Choroid plexus epithelial cell (primary cell): Measurements from ENCODE around the gene PLEKHG7.
"Not testable (repeated sequence)": the region's sequence is repeated elsewhere in the genome, so short reads cannot be mapped to it uniquely, and the experiment has no call there.

ENCODE experiments used
- DNase-seq: peaks from one replicate; pipeline ENCODE4 v3.0.0-alpha.2; 2010; ENCODE audit warnings: low read depth
- H3K4me3 ChIP-seq: 2 replicates; pipeline ENCODE4 v1.5.1; 2011; ENCODE audit warnings: low read depth, mild to moderate bottlenecking, control low read depth, low read length, moderate library complexity
- TF ChIP-seq, protein P1 (sequence below): conservative IDR thresholded peaks from 2 replicates; pipeline ENCODE4 v1.5.1; 2011; ENCODE audit warnings: low read depth, mild to moderate bottlenecking, control low read depth, inconsistent platforms, low read length, moderate library complexity

PLEKHG7 gene, protein sequence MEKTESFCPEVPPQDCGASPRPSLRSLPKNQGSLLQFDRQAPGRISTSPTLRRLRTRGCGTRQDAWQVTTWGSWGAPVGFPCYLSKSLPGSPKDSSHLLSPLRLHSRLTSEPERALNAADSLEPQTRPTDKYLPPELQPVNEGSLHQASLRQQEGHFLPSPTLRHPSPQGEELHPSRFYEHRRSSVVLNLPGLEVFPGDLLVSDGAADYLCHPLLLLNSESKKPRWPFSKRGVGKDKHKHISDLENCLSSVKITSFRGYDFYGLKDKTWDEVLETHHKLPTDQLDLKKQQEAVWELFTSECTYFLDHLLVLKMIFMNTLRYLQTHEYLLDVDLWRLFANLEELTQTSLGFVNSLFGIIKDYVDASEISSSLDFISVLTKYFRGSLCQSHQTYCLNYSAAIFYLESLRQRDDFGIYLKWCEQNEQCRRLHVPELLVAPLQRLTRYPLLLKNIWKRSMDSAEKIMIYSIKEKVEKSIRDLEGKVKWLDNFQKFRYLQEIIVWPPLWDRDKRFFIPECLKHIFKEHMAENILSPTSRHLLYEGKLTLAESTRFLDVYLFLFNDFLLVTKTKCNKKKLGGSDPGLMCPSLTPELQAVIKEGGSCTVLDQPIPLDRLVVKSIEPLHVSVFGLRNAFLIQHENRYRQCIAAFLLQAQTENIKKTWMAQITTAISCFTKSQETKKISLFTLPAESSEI

DNA sequence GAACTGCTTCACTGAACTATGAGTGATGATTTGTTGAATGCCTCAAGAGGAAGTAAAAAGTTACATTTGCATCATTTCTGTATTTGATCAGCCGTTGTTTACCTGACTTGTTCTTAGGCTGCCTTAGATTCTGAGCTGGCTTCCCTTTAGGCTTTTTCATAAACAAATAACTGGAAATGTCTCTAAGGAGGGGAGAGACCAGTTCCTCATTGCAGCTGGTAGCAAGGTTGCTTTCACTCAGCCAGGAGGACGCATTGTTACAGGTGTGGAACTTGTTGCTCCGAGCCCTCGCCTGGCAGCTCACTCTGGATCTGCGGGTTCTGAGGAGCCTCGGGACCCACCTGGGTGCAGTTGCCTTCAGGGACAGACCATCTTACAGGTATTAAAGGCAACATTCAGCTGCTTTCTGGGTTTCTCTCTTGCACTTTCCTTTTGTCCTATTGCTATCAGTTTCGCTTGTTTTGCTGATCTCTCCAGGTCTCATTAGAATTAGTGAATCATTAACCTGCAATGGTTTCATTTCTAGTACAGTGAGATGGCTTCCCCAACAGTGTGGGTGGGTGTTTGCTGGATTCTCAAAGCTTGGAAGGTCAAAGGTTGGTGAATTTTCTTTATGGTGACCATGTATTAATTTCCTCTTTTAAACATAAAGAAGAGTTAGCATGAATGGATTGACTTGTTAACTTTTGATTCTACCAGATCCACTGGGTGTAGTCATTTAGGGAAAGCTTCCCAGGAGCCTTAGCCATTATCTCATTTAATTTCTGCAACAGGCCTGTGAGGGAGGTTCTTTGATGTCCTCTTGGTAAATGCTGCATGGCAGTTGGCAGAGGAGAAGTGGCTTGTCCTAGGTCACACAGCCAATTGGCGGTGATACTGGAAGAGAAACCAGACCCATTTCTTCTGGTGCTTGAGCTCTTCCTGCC is at the start of gene PLEKHG7:
Gene PLEKHG7, plus strand, starts transcription at position 236 of the 926 bp plus-strand sequence. CDS start 3,643 bp downstream, outside the sequence.
- no peak within 1 kb of the TSS for H3K4me3 ChIP-seq
- TF ChIP-seq, protein P1, sequence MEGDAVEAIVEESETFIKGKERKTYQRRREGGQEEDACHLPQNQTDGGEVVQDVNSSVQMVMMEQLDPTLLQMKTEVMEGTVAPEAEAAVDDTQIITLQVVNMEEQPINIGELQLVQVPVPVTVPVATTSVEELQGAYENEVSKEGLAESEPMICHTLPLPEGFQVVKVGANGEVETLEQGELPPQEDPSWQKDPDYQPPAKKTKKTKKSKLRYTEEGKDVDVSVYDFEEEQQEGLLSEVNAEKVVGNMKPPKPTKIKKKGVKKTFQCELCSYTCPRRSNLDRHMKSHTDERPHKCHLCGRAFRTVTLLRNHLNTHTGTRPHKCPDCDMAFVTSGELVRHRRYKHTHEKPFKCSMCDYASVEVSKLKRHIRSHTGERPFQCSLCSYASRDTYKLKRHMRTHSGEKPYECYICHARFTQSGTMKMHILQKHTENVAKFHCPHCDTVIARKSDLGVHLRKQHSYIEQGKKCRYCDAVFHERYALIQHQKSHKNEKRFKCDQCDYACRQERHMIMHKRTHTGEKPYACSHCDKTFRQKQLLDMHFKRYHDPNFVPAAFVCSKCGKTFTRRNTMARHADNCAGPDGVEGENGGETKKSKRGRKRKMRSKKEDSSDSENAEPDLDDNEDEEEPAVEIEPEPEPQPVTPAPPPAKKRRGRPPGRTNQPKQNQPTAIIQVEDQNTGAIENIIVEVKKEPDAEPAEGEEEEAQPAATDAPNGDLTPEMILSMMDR = no peak
- DNase-seq = no peak

DNA sequence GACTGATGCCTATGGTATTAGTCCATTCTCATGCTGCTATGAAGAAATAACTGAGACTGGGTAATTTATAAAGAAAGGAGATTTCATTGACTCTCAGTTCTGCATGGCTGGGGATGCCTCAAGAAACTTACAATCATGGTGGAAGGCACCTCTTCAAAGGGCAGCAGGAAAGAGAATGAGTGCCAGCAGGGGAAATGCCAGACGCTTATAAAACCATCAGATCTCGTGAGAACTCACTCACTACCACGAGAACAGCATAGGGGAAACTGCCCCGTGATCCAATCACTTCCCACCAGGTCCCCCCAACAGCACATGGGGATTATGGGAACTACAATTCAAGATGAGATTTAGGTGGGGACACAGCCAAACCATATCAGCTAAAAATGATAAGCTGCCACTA is 48.5 kb upstream of the PLEKHG7 start:
- DNase-seq, H3K4me3 ChIP-seq: not testable (repeated sequence)

DNA sequence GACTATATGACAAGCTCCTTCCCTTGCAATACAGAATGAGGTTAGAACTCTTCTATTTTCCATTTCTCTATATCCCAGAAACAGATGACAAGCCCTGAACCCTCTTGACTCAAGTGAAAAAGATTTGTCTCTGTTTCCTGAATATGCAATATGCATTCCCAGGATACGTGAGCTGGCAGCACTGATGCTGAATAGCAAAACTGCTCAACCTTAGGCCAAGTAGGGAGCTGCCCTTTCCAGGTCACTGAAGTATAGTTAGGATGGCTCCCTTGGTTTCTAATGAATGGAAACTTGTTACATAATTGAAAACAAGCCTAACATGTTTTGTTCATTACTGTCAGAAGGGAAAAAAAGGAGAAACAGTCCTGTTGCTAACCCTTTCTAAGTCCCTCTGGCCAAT is 47.9 kb upstream of the PLEKHG7 start:
- TF ChIP-seq, protein P1 = no peak
- no peak for DNase-seq
- no peak overlapping the region for H3K4me3 ChIP-seq

DNA sequence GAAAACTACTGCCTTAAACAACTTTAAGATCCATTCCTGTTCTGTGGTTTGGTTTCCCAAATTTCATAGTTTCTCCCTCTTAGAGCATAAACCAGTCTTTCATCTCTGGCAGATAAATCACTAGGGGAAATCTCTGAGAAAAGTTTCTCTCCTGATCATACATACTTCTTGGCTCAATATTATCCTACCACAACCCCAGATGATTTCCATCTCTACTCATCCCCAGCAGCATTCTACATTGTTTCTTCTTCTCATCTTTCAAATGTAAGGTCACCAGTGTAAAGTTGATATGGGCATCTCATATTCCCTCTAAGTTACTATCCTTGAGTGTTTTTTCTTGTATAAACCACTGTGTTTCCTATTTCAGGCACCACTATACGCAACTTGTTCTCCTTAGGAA is 45.9 kb upstream of the PLEKHG7 start:
- no peak overlapping the region for H3K4me3 ChIP-seq
- no peak for DNase-seq
- TF ChIP-seq, protein P1 = no peak

DNA sequence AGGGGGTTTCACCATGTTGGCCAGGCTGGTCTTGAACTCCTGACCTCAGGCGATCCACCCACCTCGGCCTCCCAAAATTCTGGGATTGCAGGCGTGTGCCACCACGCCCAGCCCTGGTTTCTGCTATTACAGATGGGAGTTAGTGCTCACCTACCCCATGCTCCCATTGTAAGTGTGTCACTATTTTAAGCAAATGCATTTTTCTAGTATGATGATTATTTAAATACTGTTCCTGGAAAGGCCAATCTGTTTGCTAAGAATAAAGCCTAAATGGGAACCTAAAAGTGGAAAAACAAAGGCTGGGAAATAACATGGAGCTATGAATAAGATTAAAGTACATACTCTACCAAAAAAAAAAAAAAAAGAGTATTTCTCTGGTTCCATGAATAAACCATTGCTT is 45.0 kb upstream of the PLEKHG7 start:
- H3K4me3 ChIP-seq = no peak overlapping the region
- TF ChIP-seq, protein P1 = no peak
- no peak for DNase-seq

DNA sequence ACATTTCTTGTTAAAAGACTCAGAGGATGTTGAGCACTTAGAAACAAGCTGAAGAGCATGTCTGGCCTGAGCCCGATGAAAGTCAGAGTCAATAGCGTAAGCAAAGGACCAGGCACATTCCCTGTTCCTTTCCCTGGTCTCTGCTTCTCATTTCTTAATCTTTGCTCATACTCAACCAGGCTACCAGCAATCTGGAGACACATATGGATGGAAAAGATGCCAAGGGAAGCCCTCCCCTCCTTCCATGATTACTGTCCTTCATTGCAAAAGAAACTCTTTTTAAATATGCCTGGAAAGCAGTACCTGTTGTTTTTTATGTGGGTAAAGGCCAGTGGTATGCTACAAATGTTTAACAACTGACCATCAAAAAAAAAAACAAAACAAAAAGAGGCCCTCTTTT is 44.2 kb upstream of the PLEKHG7 start:
- TF ChIP-seq, protein P1 = no peak
- no peak for DNase-seq
- no peak overlapping the region for H3K4me3 ChIP-seq

DNA sequence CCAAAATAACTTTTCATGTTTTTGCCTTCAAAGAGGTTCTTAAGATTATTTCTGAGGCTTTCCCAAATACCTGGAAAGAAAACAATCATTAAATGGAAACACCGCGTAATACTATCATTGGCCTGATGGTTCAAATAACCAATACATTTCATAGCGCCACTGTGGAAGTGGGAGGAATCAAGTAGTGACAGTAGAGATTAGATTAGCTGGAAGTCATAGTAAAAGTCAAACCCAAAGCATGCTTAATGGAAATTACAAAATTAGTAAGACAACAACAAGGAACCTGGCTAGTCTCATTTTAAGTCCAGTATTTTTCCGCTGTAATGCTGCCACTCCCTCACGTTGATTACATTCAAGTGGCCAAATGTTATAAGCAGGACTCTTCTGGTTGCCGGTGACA is 41.5 kb upstream of the PLEKHG7 start:
- TF ChIP-seq, protein P1 = no peak
- H3K4me3 ChIP-seq = no peak overlapping the region
- no peak for DNase-seq
